ENCODE results near the gene COX4I1.

Gene COX4I1

GRCh38 chr16:85843471-85844168 lies 44.1 kb downstream of the COX4I1 start:
- H3K4me3 ChIP-seq (ENCODE audit: low read depth, low read length), result no peak overlapping the region
- H3K27ac ChIP-seq (ENCODE audit: extremely low read depth, low read depth, low read length), result no peak overlapping the region
- no peaks in the 10 kb centered on the region for H3K9me3 ChIP-seq (ENCODE audit: control insufficient read depth, insufficient read depth, low read depth, low read length)
- ChIA-PET POLR2A (no interaction called here), CTCF (interaction anchor here (0.6 kb wide), 1 partner anchor 22 kb away, joined by 5 read pairs; no protein-coding TSS in a partner anchor)
- TF ChIP-seq ZNF366 (tag by site-specific recombination; conservative IDR thresholded peaks at IDR 0.05), result peak; percentile 79
- TF ChIP-seq ZNF138 (tag by site-specific recombination; IDR thresholded peaks at IDR 0.05; ENCODE audit: borderline replicate concordance), result no peak
- no peak for TF ChIP-seq ZNF202 (tag by site-specific recombination; IDR thresholded peaks at IDR 0.05; ENCODE audit: borderline replicate concordance)
- TF ChIP-seq, protein P1, sequence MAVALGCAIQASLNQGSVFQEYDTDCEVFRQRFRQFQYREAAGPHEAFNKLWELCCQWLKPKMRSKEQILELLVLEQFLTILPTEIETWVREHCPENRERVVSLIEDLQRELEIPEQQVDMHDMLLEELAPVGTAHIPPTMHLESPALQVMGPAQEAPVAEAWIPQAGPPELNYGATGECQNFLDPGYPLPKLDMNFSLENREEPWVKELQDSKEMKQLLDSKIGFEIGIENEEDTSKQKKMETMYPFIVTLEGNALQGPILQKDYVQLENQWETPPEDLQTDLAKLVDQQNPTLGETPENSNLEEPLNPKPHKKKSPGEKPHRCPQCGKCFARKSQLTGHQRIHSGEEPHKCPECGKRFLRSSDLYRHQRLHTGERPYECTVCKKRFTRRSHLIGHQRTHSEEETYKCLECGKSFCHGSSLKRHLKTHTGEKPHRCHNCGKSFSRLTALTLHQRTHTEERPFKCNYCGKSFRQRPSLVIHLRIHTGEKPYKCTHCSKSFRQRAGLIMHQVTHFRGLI (tag by site-specific recombination; IDR thresholded peaks at IDR 0.05), result no peak
- TF ChIP-seq REPIN1 (tag by site-specific recombination; IDR thresholded peaks at IDR 0.05; ENCODE audit: low read depth), result no peak
- TF ChIP-seq OSR2 (tag by site-specific recombination; IDR thresholded peaks at IDR 0.05), result no peak
- no peaks in the 10 kb centered on the region; the same call in 1 of the 2 replicates for H3K4me1 ChIP-seq (ENCODE audit: control insufficient read depth, insufficient read depth, low read length)
- H3K36me3 ChIP-seq (ENCODE audit: control insufficient read depth in 2 of 2, insufficient read depth in 1 of 2, low read length in 2 of 2), result no peaks in the 10 kb centered on the region

GRCh38 chr16:85844169-85844481 lies 44.6 kb downstream of the COX4I1 start:
- H3K9me3 ChIP-seq (ENCODE audit: control insufficient read depth, insufficient read depth, low read depth, low read length), result no peaks in the 10 kb centered on the region
- ChIA-PET POLR2A (no interaction called here), CTCF (interaction anchor here (0.6 kb wide), 1 partner anchor 23 kb away, joined by 5 read pairs; no protein-coding TSS in a partner anchor)
- H3K4me3 ChIP-seq (ENCODE audit: low read depth, low read length), result no peak overlapping the region
- no peaks in the 10 kb centered on the region for H3K36me3 ChIP-seq (ENCODE audit: control insufficient read depth in 2 of 2, insufficient read depth in 1 of 2, low read length in 2 of 2)
- H3K4me1 ChIP-seq (ENCODE audit: control insufficient read depth, insufficient read depth, low read length), result no peaks in the 10 kb centered on the region; the same call in 1 of the 2 replicates
- H3K27ac ChIP-seq (ENCODE audit: extremely low read depth, low read depth, low read length), result no peak overlapping the region
- TF ChIP-seq BCL6B (tag by site-specific recombination; IDR thresholded peaks at IDR 0.05), result no peak
- TF ChIP-seq ZNF2 (tag by site-specific recombination; IDR thresholded peaks at IDR 0.05), result no peak
- no peak for TF ChIP-seq ZBTB21 (tag by site-specific recombination; IDR thresholded peaks at IDR 0.05)
- TF ChIP-seq ZSCAN23 (tag by site-specific recombination; IDR thresholded peaks at IDR 0.05), result no peak
- TF ChIP-seq SETDB1 (IDR thresholded peaks at IDR 0.05; ENCODE audit: insufficient read length, low read length), result no peak
- no peak for TF ChIP-seq ZBTB49 (tag by site-specific recombination; IDR thresholded peaks at IDR 0.05; ENCODE audit: low read depth)
- no peak for TF ChIP-seq ZNF48 (tag by site-specific recombination; IDR thresholded peaks at IDR 0.05)
- TF ChIP-seq ZNF19 (tag by site-specific recombination; IDR thresholded peaks at IDR 0.05; ENCODE audit: low read depth), result no peak

DNA sequence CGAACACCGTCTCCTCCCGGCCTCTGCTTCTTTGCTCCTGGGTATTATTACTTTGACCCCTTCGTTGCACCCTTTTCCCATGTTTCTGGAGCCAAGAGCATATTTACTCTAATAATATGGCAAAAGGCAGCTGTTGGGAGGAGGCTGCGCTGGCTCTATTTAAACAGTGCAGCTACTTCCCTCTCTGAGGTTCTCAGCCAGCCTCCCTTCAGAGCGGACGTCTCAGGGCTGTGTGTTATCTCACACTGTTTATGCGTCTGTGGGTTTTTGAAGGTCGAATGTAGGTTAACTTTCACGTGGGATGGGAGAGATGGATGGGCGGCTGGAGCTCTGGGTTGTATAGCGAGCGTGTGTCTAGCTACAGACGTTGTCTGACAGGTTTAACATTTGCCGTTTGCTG lies 45.3 kb downstream of the COX4I1 start:
- no peak overlapping the region for H3K4me3 ChIP-seq (ENCODE audit: low read depth, low read length)
- TF ChIP-seq ZNF26 (tag by site-specific recombination; IDR thresholded peaks at IDR 0.05) (no peak), EGR2 (tag by site-specific recombination; IDR thresholded peaks at IDR 0.05; ENCODE audit: low read depth) (0 out of 2 replicates have a peak, but pooled peaks have one; percentile 14)
- POLR2A ChIA-PET, result no interaction called here
- H3K9me3 ChIP-seq (ENCODE audit: control insufficient read depth, insufficient read depth, low read depth, low read length), result no peaks in the 10 kb centered on the region
- CTCF ChIA-PET, result no interaction called here
- no peak overlapping the region for H3K27ac ChIP-seq (ENCODE audit: extremely low read depth, low read depth, low read length)
- no peaks in the 10 kb centered on the region; the same call in 1 of the 2 replicates for H3K4me1 ChIP-seq (ENCODE audit: control insufficient read depth, insufficient read depth, low read length)
- no peaks in the 10 kb centered on the region for H3K36me3 ChIP-seq (ENCODE audit: control insufficient read depth in 2 of 2, insufficient read depth in 1 of 2, low read length in 2 of 2)
